ENCODE results near the gene TTC13.
A peak's percentile ranks its signal among the peaks of the same experiment; 100 is the strongest.
"Not testable (repeated sequence)": the region's sequence is repeated elsewhere in the genome, so short reads cannot be mapped to it uniquely, and the experiment has no call there.

The TTC13 gene

GRCh38 chr1:230978491-230979388 is at the start of gene TTC13, which contains the start of gene ARV1:
TTC13 (minus strand) TSS chr1:230978861; CDS start chr1:230978830, 31 bp downstream.
ARV1 (plus strand) TSS chr1:230979094; CDS start chr1:230979106, 12 bp downstream.
- DNase-seq: peak; percentile 99

GRCh38 chr1:231027971-231028370 is 49.3 kb upstream of the TTC13 start:
- DNase-seq: no peak

- DNase-seq: peak; percentile 30
Observed at GRCh38 chr1:231027136-231027925, 48.7 kb upstream of the TTC13 start.

- DNase-seq: no peak
Observed at GRCh38 chr1:231026576-231026975, 47.9 kb upstream of the TTC13 start.

GRCh38 chr1:231023150-231023549 is 44.5 kb upstream of the TTC13 start:
- no peak for DNase-seq

GRCh38 chr1:231022543-231022942 is 43.9 kb upstream of the TTC13 start:
- not testable (repeated sequence) for DNase-seq

GRCh38 chr1:231021540-231022031 is 42.9 kb upstream of the TTC13 start:
- peak; percentile 41 for DNase-seq

- DNase-seq: no peak
Observed at GRCh38 chr1:231020816-231021215, 42.2 kb upstream of the TTC13 start.

- peak; percentile 36 for DNase-seq
Observed at GRCh38 chr1:231020139-231020601, 41.5 kb upstream of the TTC13 start.

- no peak for DNase-seq
Observed at GRCh38 chr1:231019711-231020110, 41.0 kb upstream of the TTC13 start.

GRCh38 chr1:231016966-231017365 is 38.3 kb upstream of the TTC13 start:
- DNase-seq: no peak

GRCh38 chr1:231016234-231016633 is 37.6 kb upstream of the TTC13 start:
- no peak for DNase-seq

GRCh38 chr1:231013391-231014015 is 34.8 kb upstream of the TTC13 start:
- DNase-seq: no peak

- DNase-seq: no peak
Observed at GRCh38 chr1:231011963-231012362, 33.3 kb upstream of the TTC13 start.

GRCh38 chr1:231011360-231011759 is 32.7 kb upstream of the TTC13 start:
- DNase-seq: no peak

GRCh38 chr1:231007535-231007934 is 28.9 kb upstream of the TTC13 start:
- DNase-seq: not testable (repeated sequence)

GRCh38 chr1:231001892-231002291 is 23.2 kb upstream of the TTC13 start:
- no peak for DNase-seq

GRCh38 chr1:231000639-231001038 is 22.0 kb upstream of the TTC13 start:
- DNase-seq: no peak

GRCh38 chr1:231000201-231000600 is 21.5 kb upstream of the TTC13 start:
- no peak for DNase-seq

- DNase-seq: no peak
Observed at GRCh38 chr1:230994860-230995259, 16.2 kb upstream of the TTC13 start.

- no peak for DNase-seq
Observed at GRCh38 chr1:230992100-230992774, 13.6 kb upstream of the TTC13 start.

GRCh38 chr1:230987448-230987847 is 8.8 kb upstream of the TTC13 start:
- no peak for DNase-seq

Measured in inflammatory macrophage treated with lipopolysaccharide for 4 hours (primary cell).